Ecto neural progenitor cell (in vitro differentiated cells): Measurements from ENCODE around the gene KIF3B.
"Not testable (repeated sequence)": the region's sequence is repeated elsewhere in the genome, so short reads cannot be mapped to it uniquely, and the experiment has no call there.

ENCODE experiments used
- DNase-seq: peaks from one replicate; pipeline ENCODE4 v3.0.0-alpha.2; 2018; ENCODE audit warnings: low spot score

The KIF3B gene

DNA sequence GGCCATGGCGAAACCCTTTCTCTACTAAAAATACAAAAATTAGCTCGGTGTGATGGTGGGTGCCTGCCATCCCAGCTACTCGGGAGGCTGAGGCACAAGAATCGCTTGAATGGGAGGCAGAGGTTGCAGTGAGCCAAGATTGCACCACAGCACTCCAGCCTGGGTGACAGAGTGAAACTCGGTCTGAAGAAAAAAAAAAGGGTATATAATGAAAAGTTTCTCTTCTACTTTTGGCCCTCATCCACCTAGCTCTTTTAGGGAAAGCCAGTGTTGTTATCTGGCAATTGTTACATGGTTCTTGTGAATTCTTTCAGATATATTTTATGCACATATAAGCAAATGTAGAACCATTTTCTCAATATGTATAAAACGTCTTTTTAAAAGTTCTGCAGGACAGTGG, 19.0 kb downstream of the KIF3B start:
- DNase-seq, result no peak

DNA sequence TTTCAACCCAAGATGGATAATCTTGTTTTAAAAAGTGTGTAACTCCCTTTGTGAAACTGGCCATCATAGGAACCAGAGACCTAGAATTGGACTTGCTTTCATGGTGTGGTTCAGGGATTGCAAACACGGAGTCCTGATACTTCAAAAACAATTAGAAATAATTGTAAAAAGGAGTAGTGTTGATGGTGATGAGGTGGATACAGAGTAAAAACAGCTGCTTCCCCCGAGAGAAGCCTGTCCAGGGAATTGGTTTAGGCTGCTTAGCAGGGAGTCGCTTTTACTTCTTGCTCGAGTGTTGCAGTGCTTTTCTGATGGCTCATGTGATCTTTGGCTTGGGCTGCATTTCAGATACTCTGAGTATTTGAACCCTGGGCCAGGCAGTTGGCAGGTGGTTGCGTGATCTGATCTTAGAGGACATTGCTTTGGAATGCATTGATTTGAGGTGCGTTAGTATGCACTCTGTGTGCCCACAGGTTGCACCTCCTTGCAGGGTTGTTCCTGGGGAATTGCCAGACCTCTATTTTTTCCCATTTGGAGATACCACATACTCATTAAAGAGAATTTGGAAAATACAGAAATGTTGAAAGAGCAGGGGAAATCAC, 19.5 kb downstream of the KIF3B start:
- DNase-seq, result no peak

DNA sequence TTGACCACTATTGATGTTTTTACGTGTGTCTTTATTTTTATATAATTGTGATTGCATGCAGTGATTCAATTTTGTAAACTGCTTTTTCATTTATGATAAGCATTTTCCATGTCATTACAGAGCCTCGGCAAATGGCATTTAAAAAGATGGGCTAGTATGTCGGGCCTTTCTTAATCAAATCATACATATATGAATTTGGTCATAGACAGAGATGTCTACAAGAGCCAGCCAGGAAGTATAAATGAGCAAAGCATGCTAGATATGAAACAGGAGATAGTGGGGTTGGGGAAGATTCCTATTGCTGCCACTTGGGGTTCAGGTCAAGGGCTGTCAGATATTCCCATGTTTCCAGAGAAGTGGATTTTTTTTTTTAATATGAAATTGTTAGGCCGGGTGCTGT, 20.0 kb downstream of the KIF3B start:
- no peak for DNase-seq

DNA sequence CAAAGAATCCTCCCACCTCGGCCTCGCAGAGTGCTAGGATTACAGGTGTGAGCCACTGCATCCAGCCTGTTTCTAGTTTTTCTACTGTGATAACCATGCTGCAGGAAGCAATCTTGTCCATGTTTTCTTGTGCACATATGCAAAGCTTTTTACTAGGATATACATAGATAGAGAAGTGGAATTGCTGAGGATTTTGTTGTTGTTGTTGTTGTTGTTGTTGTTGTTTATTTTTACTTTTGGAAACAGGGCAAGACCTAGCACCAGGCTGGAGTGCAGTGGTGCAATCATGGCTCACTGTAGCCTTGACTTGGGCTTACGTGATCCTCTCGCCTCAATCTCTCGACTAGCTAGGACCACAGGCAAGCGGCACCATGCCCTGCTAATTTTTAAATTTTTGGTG, 23.2 kb downstream of the KIF3B start:
- DNase-seq, result no peak

GRCh38 chr20:32301719-32302506, 24.5 kb downstream of the KIF3B start:
- no peak for DNase-seq

- DNase-seq, result no peak
Observed at GRCh38 chr20:32302507-32302872, 25.0 kb downstream of the KIF3B start.

GRCh38 chr20:32304131-32304746, 26.8 kb downstream of the KIF3B start:
- no peak for DNase-seq

GRCh38 chr20:32312718-32313424, 35.4 kb downstream of the KIF3B start:
- DNase-seq, result no peak

GRCh38 chr20:32314768-32315167, 37.3 kb downstream of the KIF3B start:
- DNase-seq, result no peak

DNA sequence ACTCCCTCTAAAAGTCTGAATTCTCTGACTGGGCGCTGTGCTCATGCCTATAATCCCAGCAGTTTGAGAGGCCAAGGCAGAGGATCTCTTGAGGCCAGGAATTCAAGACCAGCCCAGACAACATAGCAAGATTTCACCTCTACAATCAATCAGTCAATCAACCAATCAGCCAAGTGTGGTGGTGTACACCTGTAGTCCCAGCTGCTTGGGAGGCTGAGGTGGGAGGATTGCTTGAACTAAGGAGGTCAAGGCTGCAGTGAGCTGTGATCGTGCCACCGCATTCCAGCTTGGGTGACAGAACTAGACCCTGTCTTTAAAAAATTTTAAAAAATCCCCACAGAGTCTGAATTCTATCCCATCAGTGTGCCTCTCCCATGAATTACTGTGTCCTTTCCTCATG, 37.9 kb downstream of the KIF3B start:
- DNase-seq, result no peak

GRCh38 chr20:32315891-32316290, 38.4 kb downstream of the KIF3B start:
- no peak for DNase-seq

GRCh38 chr20:32316667-32317066, 39.2 kb downstream of the KIF3B start:
- no peak for DNase-seq

- DNase-seq, result no peak
Observed at GRCh38 chr20:32319100-32319499, 41.6 kb downstream of the KIF3B start.

DNA sequence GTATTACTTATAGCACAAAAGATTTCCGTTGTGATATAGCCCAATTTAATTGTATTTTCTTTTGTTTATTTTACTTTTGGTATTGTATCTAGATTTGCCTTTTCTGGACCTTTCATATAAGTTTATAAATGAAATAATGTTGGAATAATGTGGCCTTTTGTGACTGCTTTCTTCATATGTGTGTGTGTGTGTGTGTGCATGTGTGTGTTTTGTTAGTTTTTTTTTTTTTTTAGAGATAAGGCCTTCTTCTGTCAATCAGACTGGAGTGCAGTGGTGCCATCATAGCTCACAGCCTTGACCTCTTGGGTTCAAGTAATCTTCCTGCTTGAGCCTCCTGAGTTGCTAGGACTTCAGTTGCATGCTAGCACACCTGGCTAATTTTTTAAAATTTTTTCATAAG, 42.9 kb downstream of the KIF3B start:
- DNase-seq, result no peak

DNA sequence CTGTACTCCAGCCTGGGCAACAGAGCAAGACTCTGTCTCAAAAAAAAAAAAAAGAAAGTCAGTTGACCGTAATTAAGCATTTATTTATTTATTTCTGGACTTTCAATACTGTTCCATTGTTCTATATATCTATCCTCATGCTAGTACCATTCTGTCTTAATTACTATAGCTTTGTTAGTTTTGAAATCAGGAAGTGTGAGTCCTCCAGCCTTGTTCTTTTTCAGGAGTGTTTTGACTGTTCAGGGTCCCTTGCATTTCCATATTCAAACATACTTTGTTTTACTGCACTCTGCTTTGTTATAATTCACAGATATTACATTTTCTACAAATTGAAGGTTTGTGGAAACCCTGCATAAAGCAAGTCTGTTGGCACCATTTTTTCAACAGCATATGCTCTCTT, 43.9 kb downstream of the KIF3B start:
- no peak for DNase-seq

DNA sequence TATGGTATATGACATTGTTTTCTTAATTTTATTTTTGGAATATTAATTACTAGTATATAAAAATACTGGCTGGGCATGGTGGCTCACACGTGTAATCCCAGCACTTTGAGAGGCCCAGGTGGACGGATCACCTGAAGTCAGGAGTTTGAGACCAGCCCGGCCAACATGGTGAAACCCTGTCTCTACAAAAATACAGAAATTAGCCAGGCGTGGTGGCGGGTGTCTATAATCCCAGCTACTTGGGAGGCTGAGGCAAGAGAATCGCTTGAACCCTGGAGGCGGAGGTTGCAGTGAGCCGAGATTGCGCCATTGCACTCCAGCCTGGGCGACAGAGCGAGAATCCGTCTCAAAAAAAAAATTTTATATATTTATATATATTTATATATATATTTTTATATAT, 44.8 kb downstream of the KIF3B start:
- not testable (repeated sequence) for DNase-seq

DNA sequence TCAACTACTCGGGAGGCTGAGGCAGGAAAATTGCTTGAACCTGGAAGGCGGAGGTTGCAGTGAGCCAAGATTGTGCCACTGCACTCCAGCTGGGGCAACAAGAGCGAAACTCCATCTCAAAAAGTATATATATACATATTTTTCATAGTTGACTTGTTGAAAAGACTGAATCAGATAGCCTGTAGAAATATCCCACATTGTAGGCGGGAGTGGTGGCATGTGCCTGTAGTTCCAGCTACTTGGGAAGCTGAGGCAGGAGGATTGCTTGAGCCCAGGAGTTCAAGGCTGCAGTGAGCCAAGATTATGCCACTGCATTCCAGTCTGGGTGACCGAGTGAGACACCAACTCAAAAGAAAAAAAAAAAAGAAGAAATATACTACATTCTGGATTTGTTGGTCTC, 46.3 kb downstream of the KIF3B start:
- not testable (repeated sequence) for DNase-seq

DNA sequence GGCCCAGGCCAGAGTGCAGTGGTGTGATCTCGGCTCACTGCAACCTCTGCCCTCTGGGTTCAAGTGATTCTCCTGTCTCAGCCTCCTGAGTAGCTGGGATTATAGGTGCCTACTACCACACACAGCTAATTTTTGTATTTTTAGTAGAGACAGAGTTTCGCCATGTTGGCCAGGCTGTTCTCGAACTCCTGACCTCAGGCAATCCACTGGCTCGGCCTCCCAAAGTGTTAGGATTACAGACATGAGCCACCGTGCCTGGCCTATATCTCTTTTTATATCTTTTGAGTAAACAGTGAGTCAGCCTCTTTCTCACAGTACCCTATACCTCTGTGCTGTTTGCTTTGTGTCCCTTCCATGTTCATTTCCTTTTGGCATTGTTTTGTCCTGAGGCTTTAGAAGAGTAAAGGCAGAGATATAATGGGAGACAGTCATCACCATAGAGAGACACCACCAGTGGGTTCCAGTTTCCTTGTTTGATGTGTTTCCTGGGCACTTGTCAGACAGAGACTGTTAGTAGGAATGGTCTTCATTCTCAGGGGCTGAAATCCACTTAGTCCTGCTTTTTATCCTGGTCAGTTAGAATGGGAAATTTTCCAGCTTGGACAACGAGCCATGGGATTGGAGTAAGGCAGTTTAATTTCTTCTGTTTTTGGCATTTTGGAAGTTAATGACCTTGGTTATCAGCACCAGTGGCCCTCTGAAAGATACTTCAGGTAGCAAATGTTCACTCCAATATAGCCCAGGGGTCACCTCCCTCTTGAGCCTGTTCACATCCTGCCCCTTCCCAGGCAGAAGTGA, 48.5 kb downstream of the KIF3B start:
- no peak for DNase-seq

DNA sequence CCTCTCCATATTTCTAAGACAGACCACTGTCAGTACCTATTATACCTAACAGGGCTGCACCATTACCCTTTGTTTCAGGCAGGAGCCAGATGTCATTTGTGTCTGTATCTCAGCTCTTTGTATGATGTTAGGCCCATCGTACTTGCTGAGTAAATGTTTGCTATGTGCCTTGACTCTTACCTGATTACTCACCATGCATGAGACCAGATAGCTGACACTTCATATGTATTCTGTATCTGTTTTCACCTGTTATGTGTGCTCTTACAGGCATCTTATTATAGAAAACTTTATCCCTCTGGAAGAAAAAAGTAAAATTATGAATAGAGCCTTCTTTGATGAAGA, 49.0 kb downstream of the KIF3B start:
- DNase-seq, result no peak

GRCh38 chr20:32327087-32327681, 49.7 kb downstream of the KIF3B start:
- no peak for DNase-seq

GRCh38 chr20:32329817-32330554, 52.5 kb downstream of the KIF3B start:
- no peak for DNase-seq
